Esophagus squamous epithelium (tissue), 4 donors: ENCODE results near the gene NFE2.

Experiments used
- POLR2A ChIP-seq, 4 donors: fragments of 450-650 bp; IDR thresholded peaks; one replicate each; pipeline ENCODE4 v1.6.1; 2017; ENCODE audit warnings: antibody characterized with exemption in 4 of 4, mild to moderate bottlenecking in 4 of 4, moderate library complexity in 3 of 4
- TF ChIP-seq, protein P1 (sequence below), 6 experiments: fragments of 450-650 bp in 4 of 6; fragments of 200-600 bp in 2 of 6; sonication (generic) in 2 of 6; IDR thresholded peaks; one replicate each; pipeline ENCODE4 v1.5.1; 2016 to 2019; ENCODE audit warnings: antibody characterized with exemption in 6 of 6, mild to moderate bottlenecking in 4 of 6, moderate library complexity in 4 of 6

DNA sequence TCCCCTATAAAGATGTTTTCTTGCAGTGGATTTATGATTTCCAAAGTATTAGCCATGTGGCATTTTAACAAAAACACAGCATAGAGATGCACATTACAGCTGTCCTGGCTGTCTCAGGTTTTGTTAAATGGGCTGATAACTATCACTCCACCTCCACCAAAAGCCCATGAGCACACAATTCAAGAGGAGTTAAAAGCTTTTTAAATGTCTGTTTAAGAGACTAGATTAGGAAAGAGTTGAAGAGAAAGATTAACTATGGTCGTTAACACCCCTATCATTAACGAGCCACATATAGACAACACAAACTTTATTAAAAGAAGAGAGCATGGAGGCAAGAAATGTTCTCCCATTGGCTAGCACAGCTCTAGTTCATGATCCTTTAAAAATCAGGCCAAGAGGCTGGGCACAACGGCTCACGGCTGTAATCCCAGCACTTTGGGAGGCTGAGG lies 35.4 kb downstream of the NFE2 start:
- TF ChIP-seq, protein P1, sequence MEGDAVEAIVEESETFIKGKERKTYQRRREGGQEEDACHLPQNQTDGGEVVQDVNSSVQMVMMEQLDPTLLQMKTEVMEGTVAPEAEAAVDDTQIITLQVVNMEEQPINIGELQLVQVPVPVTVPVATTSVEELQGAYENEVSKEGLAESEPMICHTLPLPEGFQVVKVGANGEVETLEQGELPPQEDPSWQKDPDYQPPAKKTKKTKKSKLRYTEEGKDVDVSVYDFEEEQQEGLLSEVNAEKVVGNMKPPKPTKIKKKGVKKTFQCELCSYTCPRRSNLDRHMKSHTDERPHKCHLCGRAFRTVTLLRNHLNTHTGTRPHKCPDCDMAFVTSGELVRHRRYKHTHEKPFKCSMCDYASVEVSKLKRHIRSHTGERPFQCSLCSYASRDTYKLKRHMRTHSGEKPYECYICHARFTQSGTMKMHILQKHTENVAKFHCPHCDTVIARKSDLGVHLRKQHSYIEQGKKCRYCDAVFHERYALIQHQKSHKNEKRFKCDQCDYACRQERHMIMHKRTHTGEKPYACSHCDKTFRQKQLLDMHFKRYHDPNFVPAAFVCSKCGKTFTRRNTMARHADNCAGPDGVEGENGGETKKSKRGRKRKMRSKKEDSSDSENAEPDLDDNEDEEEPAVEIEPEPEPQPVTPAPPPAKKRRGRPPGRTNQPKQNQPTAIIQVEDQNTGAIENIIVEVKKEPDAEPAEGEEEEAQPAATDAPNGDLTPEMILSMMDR (IDR thresholded peaks at IDR 0.05): no peak
- no peak for TF ChIP-seq POLR2A (IDR thresholded peaks at IDR 0.05)
